Heart left ventricle (tissue), 16 donors: ENCODE measurements around the gene CAMSAP2. TPM values are rescaled to one million over a fixed set of nuclear protein-coding genes. Genes with fewer than 3 reads are reported as not detected.

ENCODE experiments used
- ATAC-seq, 4 donors: fragments of 200-7000 bp; cut with Tn5 transposase; one replicate each; pipeline ENCODE4 v1.9.1; 2020 to 2022; ENCODE audit warnings: moderate library complexity in 4 of 4, mild to moderate bottlenecking in 3 of 4, moderate number of reproducible peaks in 1 of 4
- DNase-seq, 5 donors: peaks; one replicate each; pipeline ENCODE4 v3.0.0-alpha.2; 2020
- H3K27ac ChIP-seq, 12 donors: fragments of 200-600 bp; sonication (generic) in 4 of 12; one replicate each; pipeline versions ENCODE4 v1.5.0 to v1.8.0; 2016 to 2022; ENCODE audit warnings: mild to moderate bottlenecking in 2 of 12
- H3K27me3 ChIP-seq, 9 donors: fragments of 200-600 bp; sonication (generic) in 2 of 9; one replicate each; pipeline versions ENCODE4 v1.5.1 to v1.8.0; 2016 to 2022; ENCODE audit warnings: mild to moderate bottlenecking in 3 of 9
- H3K36me3 ChIP-seq, 9 donors: fragments of 200-600 bp; sonication (generic) in 2 of 9; one replicate each; pipeline versions ENCODE4 v1.5.0 to v1.8.0; 2018 to 2022; ENCODE audit warnings: mild to moderate bottlenecking in 2 of 9
- H3K4me1 ChIP-seq, 12 donors: fragments of 200-600 bp; sonication (generic) in 4 of 12; one replicate each; pipeline versions ENCODE4 v1.5.0 to v1.8.0; 2016 to 2022; ENCODE audit warnings: mild to moderate bottlenecking in 3 of 12
- H3K4me3 ChIP-seq, 12 donors: fragments of 200-600 bp; sonication (generic) in 4 of 12; one replicate each; pipeline versions ENCODE4 v1.5.0 to v1.8.0; 2017 to 2022; ENCODE audit warnings: mild to moderate bottlenecking in 9 of 12, moderate library complexity in 4 of 12
- H3K9me3 ChIP-seq, 12 donors: fragments of 200-600 bp; sonication (generic) in 4 of 12; one replicate each; pipeline versions ENCODE4 v1.5.0 to v1.8.0; 2016 to 2022; ENCODE audit warnings: mild to moderate bottlenecking in 1 of 12
- CTCF ChIP-seq, 12 donors: fragments of 200-600 bp; sonication (generic) in 4 of 12; IDR thresholded peaks; one replicate each; pipeline versions ENCODE4 v1.5.0 to v1.8.0; 2018 to 2022; ENCODE audit warnings: antibody characterized with exemption in 12 of 12, mild to moderate bottlenecking in 5 of 12
- POLR2A ChIP-seq, 2 donors: fragments of 450-650 bp; IDR thresholded peaks; one replicate each; pipeline ENCODE4 v1.6.1; 2017; ENCODE audit warnings: antibody characterized with exemption in 2 of 2, mild to moderate bottlenecking in 2 of 2, moderate library complexity in 2 of 2
- WGBS, 4 donors: extraction: QIAGEN DNeasy Blood & Tissue Kit in 2 of 4; methylation state at CpG; one replicate each; pipeline versions ENCODE4 v1.1.5 to v1.1.7; 2013 to 2018; 5-methylcytosine and 5-hydroxymethylcytosine counted together
- intact Hi-C, 10 donors: fragments of 100-400 bp; cut with DNase I; formaldehyde crosslinking; loops; one replicate each; pipeline versions ENCODE4 v1.11.1 to v1.14.2; 2022
- polyA plus RNA-seq, 2 donors: library from polyadenylated mRNA; stranded (reverse); fragments of 200-250 nt; gene quantifications; one replicate each; pipeline ENCODE4 v1.2.3, GENCODE V29; 2013
- total RNA-seq, 9 donors: library from RNA; depleted of rRNA in 2 of 9; stranded (reverse); fragments of >200 nt in 2 of 9; fragmentation: NEBNext Ultra II Directional in 3 of 9; extraction: Animal tissue kit (Norgen Biotek cat#: 25700) in 3 of 9; gene quantifications; one replicate each; pipeline versions ENCODE4 v1.1.0 to v1.2.4, GENCODE V29; 2016 to 2023
- donor health status: ischemic (EF 13 %, LVEDD 7.1; RV severe dilation, severe dysfunction).
- donor health status: healthy with polysubstance abuse.
- donor health status: DM: no; HTN: yes; CAD: no.
- donor health status: DM: no; HTN: no; CAD: no.
- donor health status: ischemic (EF 25% LVEDD 6.9; RV normal size, moderate dysfunction).
- donor health status: ischemic (EF 25% LVEDD 5.7; RV mildly dilated, moderate dysfunction).
- donor health status: healthy.
- donor health status: DM: yes; HTN: yes; CAD: no.
- donor health status: ischemic (EF 35%, LVEDD 5.7; RV mildly dilated, moderate dysfunction).
- donor health status: nonischemic (EF 11% LVEDD 7.7; RV severe dilation, severe dysfunction).
- donor health status: DM: yes; HTN: yes; CAD: no.
- donor health status: PGD.
- donor health status: ischemic (EF 29% LVEDD 5.4; RV normal size, mild dysfunction).
- donor health status: nonischemic (EF 23%, LVEDD 6.1; RV moderate dilation, normal function).

The CAMSAP2 gene
- total and polyA plus RNA-seq, 11 donors: 7.0 to 53.7 (median 36.1) TPM

- no peak for TF ChIP-seq POLR2A (IDR thresholded peaks at IDR 0.05)
- TF ChIP-seq CTCF (IDR thresholded peaks at IDR 0.05): no peak
- WGBS, 4 donors: 9 to 31% (median 13%) methylated on average over 1 of the region's 1 CpG
- no peak for DNase-seq
- peak overlapping the region in 2 of 12 donors; percentile 4 to 19 for H3K27ac ChIP-seq
- H3K4me3 ChIP-seq: no peak overlapping the region
- peaks cover 0 to 28% (median 17%) of the 10 kb centered on the region in 12 donors for H3K4me1 ChIP-seq
- peak in 2 of 4 donors; percentile 45 to 61 for ATAC-seq
- intact Hi-C loops: no loop called here
- no peaks in the 10 kb centered on the region for H3K9me3 ChIP-seq
- no peaks in the 10 kb centered on the region for H3K27me3 ChIP-seq
- H3K36me3 ChIP-seq: no peaks in the 10 kb centered on the region
Measured at GRCh38 chr1:200795156-200795555, 56.5 kb downstream of the CAMSAP2 start.

- intact Hi-C loops: loop anchor here (2.0 to 10.0 kb wide), 10 partner anchors 57 to 181 kb away; partner anchors contain the start of genes CAMSAP2 (in 4 of the 10), KIF14 (in 3 of the 10) and DDX59 (in 1 of the 10)
- Histone ChIP-seq H3K9me3 (no peaks in the 10 kb centered on the region), H3K36me3 (peaks cover 0 to 1% (median 0%) of the 10 kb centered on the region in 9 donors), H3K27me3 (no peaks in the 10 kb centered on the region), H3K4me3 (no peak overlapping the region), H3K4me1 (peaks cover 0 to 16% (median 2%) of the 10 kb centered on the region in 12 donors), H3K27ac (no peak overlapping the region)
- no peak for TF ChIP-seq POLR2A (IDR thresholded peaks at IDR 0.05)
- no peak for TF ChIP-seq CTCF (IDR thresholded peaks at IDR 0.05)
- WGBS, 4 donors: 80 to 88% (median 83%) methylated on average over 2 of the region's 2 CpGs
- DNase-seq (no peak), ATAC-seq (no peak)
Measured at GRCh38 chr1:200802042-200802441, 63.3 kb downstream of the CAMSAP2 start.

GRCh38 chr1:200802865-200803512 lies 64.3 kb downstream of the CAMSAP2 start:
- H3K9me3 ChIP-seq: no peaks in the 10 kb centered on the region
- H3K27me3 ChIP-seq: no peaks in the 10 kb centered on the region
- H3K36me3 ChIP-seq: peaks cover 0 to 11% (median 4%) of the 10 kb centered on the region in 9 donors
- intact Hi-C loops: loop anchor here (1.0 to 10.0 kb wide), 13 partner anchors 58 to 182 kb away; partner anchors contain the start of genes CAMSAP2 (in 4 of the 10), KIF14 (in 3 of the 10) and DDX59 (in 2 of the 10)
- peak; percentile 64 to 90 (median 86) for ATAC-seq
- TF ChIP-seq CTCF (IDR thresholded peaks at IDR 0.05) (peak; percentile 89 to 97 (median 93)), POLR2A (IDR thresholded peaks at IDR 0.05) (no peak)
- DNase-seq: peak in 4 of 5 donors; percentile 65 to 78 (median 73)
- WGBS, 4 donors: 41 to 46% (median 44%) methylated on average over 2 of the region's 2 CpGs
- H3K27ac ChIP-seq: no peak overlapping the region
- H3K4me3 ChIP-seq: no peak overlapping the region
- peaks cover 0 to 16% (median 2%) of the 10 kb centered on the region in 12 donors for H3K4me1 ChIP-seq

GRCh38 chr1:200805719-200806118 lies 67.0 kb downstream of the CAMSAP2 start:
- no peak overlapping the region for H3K4me3 ChIP-seq
- H3K36me3 ChIP-seq: peaks cover 0 to 35% (median 20%) of the 10 kb centered on the region in 9 donors
- H3K27me3 ChIP-seq: no peaks in the 10 kb centered on the region
- peaks cover 0 to 10% (median 2%) of the 10 kb centered on the region in 12 donors for H3K4me1 ChIP-seq
- ATAC-seq (no peak), DNase-seq (no peak)
- WGBS, 4 donors: 93 to 97% (median 96%) methylated on average over 3 of the region's 3 CpGs
- no peaks in the 10 kb centered on the region for H3K9me3 ChIP-seq
- H3K27ac ChIP-seq: no peak overlapping the region
- TF ChIP-seq POLR2A (IDR thresholded peaks at IDR 0.05): no peak
- TF ChIP-seq CTCF (IDR thresholded peaks at IDR 0.05): no peak
- intact Hi-C loops: loop anchor here in 3 of 10 donors (5.0 to 10.0 kb wide), 3 partner anchors 61 to 133 kb away; partner anchors contain the start of gene CAMSAP2 (in 2 of the 3)
